Stimulated activated CD8-positive, alpha-beta memory T cell treated with anti-CD3 and anti-CD28 coated beads, Interleukin-12 subunit alpha, Interleukin-12 subunit beta, amount 100 ng/mL, for 4 hours (primary cell): ENCODE data around the gene TMEM250.
"Not testable (repeated sequence)": the region's sequence is repeated elsewhere in the genome, so short reads cannot be mapped to it uniquely, and the experiment has no call there.

Experiments used
- DNase-seq: peaks from one replicate; pipeline ENCODE4 v3.0.0-alpha.2; 2020; ENCODE audit warnings: low read depth

Gene TMEM250, protein sequence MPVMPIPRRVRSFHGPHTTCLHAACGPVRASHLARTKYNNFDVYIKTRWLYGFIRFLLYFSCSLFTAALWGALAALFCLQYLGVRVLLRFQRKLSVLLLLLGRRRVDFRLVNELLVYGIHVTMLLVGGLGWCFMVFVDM

DNA sequence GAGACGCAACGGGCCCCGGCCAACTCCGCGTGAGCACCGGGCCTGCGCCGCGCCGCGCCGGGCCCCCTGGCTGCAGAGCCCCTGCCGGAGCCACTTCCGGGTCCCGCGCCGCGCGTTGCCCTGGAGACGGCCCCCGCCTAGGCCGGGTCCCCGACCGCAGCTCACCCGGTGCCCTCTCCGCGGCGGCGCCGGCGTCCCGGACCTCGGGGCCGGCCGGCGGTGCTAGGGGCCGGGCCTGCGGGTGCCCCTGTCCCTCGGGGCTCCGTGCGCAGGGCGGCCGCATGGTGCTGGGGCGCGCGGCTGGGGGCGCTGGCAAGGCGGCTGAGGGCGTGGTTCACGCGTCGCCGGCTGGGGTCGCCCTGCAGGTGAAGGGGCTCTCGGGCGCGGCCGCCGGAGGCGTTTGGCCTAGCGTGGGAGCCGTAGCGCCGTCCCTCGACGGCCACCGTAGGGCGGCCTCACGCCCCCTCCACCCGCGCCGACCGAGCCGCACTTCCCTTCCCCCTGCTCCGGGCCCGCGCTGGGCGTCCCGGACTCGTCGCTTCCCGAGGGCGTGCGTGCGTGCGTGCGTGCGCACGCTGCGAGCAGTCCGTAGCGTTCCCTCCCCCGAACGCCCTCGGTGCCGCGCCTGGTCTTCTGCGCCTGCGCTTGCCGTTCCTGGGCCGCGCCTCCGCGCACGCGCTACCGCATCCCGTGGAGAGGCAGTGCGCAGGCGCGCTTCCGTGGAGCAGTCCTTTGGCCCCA lies at the start of gene TMEM250:
Gene TMEM250, minus strand, starts transcription at position 556 of the 741 bp plus-strand sequence. CDS start 1,975 bp downstream, outside the sequence.
- DNase-seq: peak; percentile 96

DNA sequence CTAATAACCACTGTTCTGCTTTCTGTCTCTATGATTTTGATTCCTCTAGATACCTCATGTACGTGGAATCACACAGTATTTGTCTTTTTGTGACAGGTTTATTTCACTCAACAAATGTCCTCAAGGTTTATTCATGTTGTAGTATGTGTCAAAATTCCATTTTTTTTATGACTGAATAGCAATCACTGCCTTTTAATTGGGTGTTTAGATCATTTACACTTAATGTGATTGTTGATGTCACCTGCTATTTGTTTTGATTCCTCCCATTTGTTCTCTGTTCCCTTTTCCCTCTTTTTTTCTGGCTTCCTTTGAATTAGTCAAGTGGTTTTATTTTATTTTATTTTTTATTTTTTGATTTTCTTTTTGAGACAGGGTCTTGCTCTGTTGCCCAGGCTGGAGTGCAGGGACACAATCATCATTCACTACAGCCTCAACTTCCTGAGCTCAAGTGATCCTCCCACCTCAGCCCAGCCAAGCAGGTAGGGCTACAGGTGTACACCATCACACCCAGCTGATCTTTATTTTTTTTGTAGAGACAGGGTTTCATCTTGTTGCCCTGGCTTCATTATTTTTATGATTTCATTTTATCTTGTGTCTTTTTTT lies 44.7 kb upstream of the TMEM250 start:
- no peak for DNase-seq

DNA sequence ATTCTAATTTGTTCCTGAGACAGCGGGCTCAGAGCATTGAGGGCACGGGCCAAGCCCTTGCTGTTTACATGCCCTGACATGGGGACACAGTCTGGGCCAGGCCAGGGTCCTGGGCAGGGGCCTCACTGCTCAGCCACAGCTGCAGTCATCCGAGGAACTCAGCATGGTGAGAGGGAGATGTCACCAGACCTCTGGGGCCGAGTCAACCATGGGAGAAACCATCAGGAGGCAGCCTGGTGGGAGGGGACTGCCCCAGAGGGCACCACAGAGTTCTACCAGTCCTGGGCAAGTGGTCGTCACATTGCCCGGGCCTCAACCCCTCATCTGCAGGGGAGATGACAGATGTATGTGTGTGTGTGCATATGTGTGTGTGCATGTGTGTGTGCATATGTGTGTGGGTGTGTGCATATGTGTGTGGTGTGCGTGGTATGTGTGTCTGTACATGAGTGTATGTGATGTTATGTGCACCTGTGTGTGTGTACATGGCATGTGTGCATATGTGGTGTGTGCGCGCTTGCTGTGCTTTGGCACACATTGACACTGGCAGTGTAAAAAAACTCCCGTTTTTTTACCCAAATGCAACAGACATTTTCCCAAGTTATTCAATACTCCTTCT lies 42.4 kb upstream of the TMEM250 start:
- DNase-seq: no peak

DNA sequence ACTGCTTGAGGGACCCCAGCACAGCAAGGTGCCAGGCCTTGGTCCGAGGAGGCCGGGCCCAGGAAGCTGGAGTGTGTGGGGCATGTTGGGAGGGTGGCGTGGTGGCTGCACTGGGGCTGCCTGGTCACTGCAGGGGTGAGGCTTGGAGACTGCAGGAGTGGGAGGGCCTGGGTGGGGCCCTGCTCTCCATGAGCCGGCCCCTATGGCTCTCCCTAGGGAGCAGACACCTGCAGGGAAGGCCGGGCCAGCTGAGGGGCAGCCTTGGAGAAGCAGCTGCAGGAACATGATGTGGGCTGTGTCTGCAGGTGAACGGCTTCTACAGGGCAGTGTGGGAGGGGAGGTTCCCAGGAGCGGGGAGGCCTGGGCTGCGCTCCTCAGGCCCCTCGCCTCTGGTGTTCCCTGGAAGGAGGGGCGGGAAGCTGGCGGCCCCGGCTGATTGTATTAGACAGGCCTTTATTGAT lies 41.7 kb upstream of the TMEM250 start:
- DNase-seq: no peak

DNA sequence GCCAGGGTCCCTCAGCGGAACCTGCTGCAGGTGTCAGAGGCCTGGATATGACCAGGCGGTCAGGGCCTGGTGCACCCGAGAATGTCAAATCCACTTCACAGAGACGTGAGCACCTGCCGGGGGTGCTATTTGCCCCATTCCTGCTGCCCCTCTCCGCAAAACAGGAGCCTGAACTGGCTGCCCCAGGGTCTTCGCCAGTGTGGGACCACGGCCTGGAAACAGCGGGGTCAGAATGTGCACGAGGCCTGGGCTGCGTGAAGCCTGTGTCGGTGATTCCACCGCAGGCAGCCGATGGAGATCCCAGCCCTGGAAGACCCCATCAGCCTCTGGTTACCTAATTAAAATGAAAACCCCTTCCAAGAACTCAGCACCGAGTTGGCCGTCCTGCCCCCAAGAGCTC lies 41.2 kb upstream of the TMEM250 start:
- DNase-seq: no peak

DNA sequence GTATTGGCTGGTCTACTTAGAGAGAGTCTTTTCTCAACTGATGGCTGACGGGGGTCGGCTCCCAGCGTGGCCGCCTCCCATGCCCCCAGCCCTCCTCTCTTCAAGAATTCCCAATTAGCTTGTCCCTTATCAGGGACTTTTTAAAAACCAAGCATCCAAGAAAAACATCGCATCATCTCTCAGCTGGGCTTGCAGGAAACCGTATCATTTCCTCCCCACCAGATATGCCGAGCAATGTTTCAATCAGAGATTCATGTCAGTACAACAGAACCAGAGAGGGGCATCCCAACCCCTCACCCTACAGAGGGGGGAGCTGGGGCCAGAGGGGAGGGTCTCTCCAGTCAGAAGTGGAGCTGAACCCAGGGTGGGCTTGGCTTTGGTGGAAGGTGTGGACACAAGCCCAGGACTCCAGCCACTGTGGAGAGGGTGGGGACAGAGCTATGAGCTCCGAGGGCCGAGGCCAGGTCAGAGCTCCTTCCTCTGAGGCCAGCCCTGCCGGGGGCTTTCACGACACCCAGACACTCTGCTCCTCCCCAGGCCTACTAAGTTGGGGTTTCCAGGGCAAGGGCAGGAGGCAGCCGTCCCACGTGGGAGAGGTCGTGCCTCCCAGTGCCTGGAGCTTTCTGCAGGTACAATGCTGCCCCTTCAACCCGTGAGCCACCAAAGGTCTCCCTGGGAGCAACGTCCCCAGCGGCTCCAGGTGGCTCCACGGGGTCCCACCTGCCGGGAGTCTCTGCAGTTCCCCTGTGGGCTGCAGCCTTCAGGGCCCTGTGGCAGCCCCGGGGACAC lies 39.0 kb upstream of the TMEM250 start:
- no peak for DNase-seq

DNA sequence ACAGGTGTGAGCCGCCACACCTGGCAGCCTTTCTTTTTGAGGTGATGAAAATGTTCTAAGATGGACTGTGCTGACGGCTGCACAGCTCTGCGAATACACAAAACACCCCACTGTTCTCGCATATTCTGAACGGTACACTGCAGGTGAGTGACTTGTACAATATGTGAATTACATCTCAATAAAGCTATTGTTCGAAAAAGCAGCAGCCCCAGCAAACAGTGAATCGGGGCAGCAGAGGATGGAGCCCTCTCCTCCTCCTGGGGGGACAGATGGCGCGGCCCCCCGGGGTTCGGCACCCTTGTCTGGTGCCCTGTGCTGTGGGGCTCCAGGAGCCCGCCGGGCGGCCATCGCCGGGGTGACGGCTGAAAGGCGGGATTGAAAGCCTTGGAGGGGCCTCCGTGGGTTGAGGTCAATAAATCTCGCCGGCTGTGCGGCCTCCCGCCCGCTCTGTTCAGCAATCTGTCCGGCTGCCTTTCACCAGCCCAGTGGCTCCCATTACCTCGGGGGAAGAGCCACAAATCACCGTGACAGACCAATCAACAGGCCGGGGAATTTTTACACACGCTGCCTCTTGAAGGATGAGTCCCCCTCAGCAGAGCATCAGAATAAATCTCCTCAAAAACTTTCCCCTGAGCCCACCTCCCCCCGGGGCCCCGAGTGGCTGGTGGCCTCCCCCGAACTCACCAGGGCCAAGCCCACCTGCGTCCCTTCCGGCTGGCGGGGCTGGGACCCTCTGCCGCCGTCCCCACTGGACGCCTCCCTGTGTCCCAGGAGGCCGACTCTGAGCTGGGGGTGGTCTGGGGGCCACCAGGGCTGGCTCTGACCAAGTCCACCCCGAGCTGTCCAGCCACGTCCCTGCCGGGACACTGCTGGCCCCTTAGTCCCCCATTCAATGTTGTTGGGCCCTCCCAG lies 37.8 kb upstream of the TMEM250 start:
- no peak for DNase-seq

DNA sequence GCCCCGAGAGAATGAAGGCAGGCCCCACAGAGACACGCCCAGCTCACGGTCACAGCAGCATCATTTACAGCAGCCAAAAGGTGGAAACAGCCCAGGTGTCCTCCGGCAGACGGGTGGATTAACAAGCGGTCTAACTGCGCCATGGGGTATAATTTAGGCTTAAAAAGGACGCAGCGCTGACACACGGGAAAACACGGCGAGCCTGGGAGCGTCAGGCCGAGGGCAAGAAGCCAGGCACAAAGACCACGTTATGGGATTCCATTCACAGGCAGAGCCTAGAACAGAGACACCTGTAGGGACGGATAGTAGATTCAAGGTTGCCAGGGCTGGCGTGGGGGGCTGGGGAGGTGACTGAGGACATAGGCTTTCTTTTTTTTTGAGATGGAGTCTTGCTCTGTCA lies 36.9 kb upstream of the TMEM250 start:
- no peak for DNase-seq

DNA sequence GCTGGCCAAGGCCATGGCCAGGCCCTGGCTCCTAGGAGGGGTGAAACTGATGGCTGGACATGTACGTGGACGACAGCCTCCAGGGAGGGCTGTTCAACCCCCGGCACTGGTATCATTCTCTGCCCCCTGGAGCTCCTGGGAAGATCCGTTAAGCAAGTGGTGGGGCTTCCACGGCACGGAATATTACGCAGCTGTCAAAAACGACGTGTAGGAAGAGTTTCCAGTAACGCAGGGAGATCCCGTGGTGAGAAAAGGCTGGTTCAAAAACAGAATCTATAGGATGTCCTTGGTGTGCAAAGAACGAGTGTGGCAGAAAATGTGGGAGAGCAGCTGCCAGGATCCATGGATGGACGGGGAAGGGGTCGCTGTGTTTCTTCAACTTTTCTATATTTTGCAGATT lies 36.3 kb upstream of the TMEM250 start:
- DNase-seq: no peak

DNA sequence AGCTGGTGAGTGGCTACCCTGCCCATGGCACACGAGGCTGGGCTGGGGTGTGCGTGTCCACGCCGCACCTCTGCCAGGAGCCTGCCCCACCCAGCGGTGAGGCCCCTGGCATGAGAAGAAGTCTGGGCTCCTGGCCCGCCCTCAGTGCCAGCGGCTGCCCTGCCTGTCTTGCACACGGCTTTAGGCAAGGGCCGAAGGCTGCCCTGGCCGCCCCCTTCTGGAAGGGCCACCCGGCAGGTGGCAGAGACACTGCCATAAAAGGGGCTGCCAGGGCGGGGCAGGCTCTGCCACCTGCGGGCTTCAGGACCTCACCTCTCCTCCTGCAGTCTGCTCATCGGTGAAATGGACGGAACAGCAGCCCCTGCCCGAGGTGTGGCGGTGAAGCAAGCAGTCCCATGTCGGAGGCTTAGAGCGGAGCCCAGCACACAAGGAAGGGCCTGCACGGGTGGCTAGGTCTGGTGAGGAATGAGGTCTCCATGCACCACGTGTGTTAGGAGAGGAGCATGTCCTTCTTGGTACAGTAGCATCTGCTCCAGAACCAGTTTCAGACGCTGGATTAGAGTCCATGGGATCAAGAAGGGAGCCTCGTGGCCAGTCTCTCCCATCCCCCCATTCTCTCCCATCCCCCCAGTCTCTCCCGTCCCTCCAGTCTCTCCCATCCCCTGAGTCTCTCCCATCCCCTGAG lies 34.8 kb upstream of the TMEM250 start:
- DNase-seq: no peak

DNA sequence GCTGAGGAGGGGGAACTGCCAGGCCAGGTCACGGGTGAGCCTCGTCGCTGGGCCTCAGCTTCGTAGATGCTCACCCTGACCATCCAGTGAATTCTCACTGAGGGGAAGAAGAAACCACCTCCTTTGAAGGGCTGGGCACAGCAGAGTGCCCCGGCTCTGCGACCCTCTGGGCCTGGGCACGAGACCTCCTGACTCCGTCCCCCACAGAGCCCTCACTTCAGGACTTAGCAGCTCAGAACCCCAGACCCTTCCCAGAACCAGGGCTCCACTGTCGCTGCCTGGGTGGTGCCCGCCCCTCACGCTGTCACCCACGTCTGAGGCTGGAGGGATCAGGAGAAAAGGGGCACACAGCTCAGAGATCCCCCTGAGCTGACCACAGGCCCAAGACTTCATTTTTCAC lies 34.3 kb upstream of the TMEM250 start:
- no peak for DNase-seq

DNA sequence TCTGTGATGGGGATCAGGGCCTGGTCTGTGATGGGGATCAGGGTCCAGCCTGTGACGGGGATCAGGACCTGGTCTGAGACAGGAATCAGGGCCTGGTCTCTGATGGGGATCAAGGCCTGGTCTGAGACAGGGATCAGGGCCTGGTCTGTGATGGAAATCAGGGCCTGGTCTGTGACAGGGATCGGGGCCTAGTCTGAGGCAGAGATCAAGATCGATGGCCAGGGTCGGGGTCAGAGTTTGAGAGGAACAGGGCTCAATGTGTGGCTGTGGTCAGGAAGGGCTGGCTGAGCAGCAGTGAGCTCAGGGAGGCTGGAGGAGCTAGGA lies 33.8 kb upstream of the TMEM250 start:
- no peak for DNase-seq

DNA sequence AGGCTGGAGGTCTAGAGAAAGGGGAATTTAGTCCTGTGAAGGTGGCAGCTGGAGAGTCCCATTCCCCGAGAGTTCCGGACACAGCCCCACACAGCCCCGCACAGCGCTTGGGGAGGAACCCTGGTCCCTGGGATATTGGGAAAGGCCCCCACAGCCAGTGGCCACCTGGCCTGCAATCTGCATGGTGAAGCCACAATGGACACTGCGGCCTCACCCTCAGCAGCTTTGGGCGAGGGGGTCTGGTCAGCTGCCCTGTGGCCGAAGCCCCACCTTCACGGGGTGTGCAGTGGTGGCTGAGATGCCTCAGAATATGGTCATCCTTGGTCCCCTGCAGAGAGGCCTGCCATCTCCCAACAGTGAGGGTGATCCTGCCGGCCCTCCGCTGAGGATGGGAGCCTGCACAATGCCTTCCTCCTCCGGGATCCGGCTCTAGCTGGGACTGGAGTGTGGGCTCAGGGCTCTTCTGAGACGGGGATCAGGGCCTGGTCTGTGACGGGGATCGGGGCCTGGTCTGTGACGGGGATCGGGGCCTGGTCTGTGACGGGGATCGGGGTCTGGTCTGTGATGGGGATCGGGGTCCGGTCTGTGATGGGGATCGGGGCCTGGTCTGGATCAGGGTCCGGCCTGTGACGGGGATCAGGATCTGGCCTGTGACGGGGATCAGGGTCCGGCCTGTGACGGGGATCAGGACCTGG lies 33.3 kb upstream of the TMEM250 start:
- DNase-seq: no peak

DNA sequence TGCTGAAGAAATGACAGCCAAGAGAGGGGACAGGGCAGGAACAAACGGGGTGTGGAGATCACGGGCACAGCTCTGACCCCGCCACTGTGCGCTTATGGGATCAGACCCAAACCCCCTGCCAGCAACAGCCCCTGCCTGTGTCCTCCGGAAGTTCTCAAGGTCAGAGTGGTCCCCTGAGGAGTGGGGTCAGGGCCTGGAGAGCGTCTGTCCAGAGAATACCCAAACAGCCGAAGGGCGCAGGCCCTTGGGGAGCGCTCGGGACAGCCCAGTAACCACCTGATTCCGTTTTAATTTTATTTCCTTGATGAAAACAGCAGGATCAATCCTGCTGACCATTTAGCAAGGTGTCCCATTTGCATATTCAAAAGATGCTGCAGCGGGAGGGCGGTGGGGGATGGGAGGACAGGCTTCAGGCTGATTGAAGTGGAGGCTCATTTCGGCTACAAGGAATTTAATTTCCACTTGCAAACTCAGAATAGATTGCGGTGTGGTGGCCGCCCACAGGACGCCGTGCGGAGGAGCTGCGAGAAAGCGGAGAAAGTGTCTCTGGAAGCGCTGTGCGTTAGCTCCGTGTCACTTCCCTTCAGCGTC lies 32.6 kb upstream of the TMEM250 start:
- no peak for DNase-seq

DNA sequence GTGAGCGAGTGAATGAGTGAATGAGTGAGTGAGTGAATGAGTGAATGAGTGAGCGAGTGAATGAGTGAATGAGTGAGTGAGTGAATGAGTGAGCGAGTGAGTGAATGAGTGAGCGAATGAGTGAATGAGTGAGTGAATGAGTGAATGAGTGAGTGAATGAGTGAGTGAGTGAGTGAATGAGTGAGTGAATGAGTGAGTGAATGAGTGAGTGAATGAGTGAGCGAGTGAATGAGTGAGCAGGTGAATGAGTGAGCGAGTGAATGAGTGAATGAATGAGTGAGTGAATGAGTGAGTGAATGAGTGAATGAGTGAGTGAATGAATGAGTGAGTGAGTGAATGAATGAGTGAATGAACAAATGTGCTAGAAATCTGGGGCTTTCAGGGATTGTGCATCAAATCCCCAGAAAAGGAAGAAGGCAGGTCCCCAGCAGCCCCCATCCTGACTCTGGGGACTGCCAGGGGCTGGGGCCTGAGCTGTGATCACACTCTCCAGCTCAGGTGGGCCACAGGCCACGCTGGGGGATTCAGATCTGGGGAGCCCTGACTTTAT lies 32.1 kb upstream of the TMEM250 start:
- DNase-seq: not testable (repeated sequence)

DNA sequence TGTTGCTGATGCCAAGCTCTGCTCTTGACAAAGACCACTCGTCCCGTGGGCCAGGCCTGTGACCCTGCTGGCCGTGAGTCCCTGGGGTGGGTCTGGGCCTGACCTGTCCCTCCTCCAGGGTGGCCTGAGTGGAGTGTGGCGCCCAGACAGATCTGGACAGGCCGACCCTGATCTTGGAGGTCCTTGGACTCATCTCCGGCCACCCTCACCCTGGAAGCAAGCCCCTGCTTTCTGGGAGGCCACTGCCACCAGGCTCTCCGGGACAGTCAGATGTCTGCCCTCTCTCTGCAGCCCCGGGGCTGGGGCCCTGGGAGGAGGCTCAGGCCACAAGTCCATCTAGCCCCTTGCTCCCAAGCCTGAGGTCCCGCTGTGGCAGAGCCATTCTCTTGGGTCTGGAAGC lies 31.2 kb upstream of the TMEM250 start:
- no peak for DNase-seq

DNA sequence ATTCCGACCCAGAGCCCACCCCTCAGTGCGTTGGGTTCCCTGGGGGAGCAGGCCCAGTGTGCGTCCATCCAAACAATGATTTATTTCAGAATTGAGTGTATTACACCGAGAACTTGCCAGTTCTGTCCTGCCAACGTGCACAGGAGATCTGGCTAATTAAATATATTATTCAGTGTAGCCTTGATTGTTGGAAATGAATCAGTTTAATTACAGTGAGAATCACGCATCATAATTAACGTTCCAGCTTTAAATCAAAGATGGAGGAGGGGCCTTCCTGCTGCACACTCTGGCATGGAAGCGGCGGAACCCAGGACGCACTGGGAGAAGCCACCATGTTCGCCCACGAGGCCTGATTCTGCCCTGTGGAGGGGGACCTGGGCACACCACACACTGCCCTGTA lies 30.7 kb upstream of the TMEM250 start:
- no peak for DNase-seq

DNA sequence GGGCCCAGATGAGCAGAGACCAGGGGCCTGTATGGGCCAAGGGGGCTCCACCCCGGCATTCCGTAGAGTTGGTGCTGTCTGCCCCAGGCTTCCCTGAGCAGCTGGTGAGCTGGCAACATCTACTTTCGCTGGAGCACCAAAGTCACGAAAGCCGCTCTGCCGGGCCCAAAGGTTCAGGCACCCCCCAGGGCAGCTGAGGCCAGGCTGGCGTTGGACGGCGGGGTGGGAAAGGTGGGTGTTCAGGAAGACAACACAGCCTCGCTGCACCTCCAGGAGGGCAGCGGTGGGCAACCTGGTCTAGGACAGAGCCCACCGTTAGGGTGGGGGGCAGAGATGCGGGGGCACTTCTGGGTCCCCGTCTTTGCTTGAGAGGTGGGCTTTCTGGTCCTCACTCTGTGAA lies 30.1 kb upstream of the TMEM250 start:
- no peak for DNase-seq
